Panc1 (cell line): ENCODE data around the gene FAM221B. TPM values are rescaled to one million over a fixed set of nuclear protein-coding genes. Genes with fewer than 3 reads are reported as not detected.

Experiments used
- ATAC-seq: fragments of 200-7000 bp; cut with Tn5 transposase; 2 replicates; pipeline ENCODE4 v1.9.1; 2020; ENCODE audit warnings: mild to moderate bottlenecking, moderate library complexity
- BruUV-seq: library from RNA; stranded (reverse); fragments of 400-500 nt; replicated peaks from 2 replicates; lab custom pipeline; 2021; lab: Mats Ljungman, UMichigan
- CTCF ChIA-PET: fragments of 300-600 bp; sonication (Branson Sonifier 250); formaldehyde crosslinking; loops from one replicate; lab custom pipeline; 2022; ENCODE audit warnings: antibody characterized with exemption; lab: Charles Lee
- POLR2A ChIA-PET: fragments of 300-600 bp; sonication (Branson Sonifier 250); formaldehyde crosslinking; loops from one replicate; lab custom pipeline; 2022; ENCODE audit warnings: antibody characterized with exemption; lab: Charles Lee
- DNase-seq: peaks from one replicate; pipeline ENCODE4 v3.0.0-alpha.2; 2010; ENCODE audit warnings: low read depth, low spot score
- H3K27ac ChIP-seq: 2 replicates; pipeline ENCODE4 v1.5.1; 2011; ENCODE audit warnings: mild to moderate bottlenecking, low read length, inconsistent platforms
- H3K27me3 ChIP-seq: fragments of 200-500 bp; sonication (Bioruptor generic); 2 replicates; pipeline ENCODE4 v1.6.0; 2014; ENCODE audit warnings: low read length, inconsistent platforms; ENCODE audit not compliant: control insufficient read depth, insufficient read depth
- H3K36me3 ChIP-seq: fragments of 200-500 bp; sonication (Bioruptor generic); 2 replicates; pipeline ENCODE4 v1.5.1; 2014; ENCODE audit warnings: inconsistent platforms, mild to moderate bottlenecking, low read length, moderate library complexity; ENCODE audit not compliant: control insufficient read depth, insufficient read depth
- H3K4me1 ChIP-seq: 2 replicates; pipeline ENCODE4 v1.5.1; 2011; ENCODE audit warnings: inconsistent platforms, mild to moderate bottlenecking, low read length, moderate library complexity; ENCODE audit not compliant: control insufficient read depth, insufficient read depth
- H3K4me3 ChIP-seq, 2 experiments: 2 replicates each; pipeline ENCODE4 v1.5.1; 2011 to 2012; ENCODE audit warnings: low read depth in 2 of 2, low read length in 2 of 2, mild to moderate bottlenecking in 2 of 2, inconsistent platforms in 1 of 2, moderate library complexity in 1 of 2
- H3K9me3 ChIP-seq: fragments of 200-500 bp; sonication (Bioruptor generic); 2 replicates; pipeline ENCODE4 v1.5.1; 2014; ENCODE audit warnings: low read depth, mild to moderate bottlenecking, inconsistent platforms, low read length, moderate library complexity; ENCODE audit not compliant: control insufficient read depth, insufficient read depth
- CTCF ChIP-seq: fragments of 450-650 bp; IDR thresholded peaks from 2 replicates; pipeline ENCODE4 v1.5.1; 2017; ENCODE audit warnings: mild to moderate bottlenecking
- POLR2AphosphoS5 ChIP-seq: IDR thresholded peaks from 2 replicates; pipeline ENCODE4 v1.6.1; 2012; ENCODE audit warnings: mild to moderate bottlenecking, low read depth, low read length, moderate library complexity
- REST ChIP-seq, 2 experiments: IDR thresholded peaks; 2 replicates each; pipeline ENCODE4 v1.6.1; 2011 to 2012; ENCODE audit warnings: low read depth in 2 of 2, control low read depth in 1 of 2, low read length in 1 of 2, mild to moderate bottlenecking in 1 of 2, moderate library complexity in 1 of 2; ENCODE audit not compliant: insufficient read depth in 1 of 2
- SIN3A ChIP-seq: IDR thresholded peaks from 2 replicates; pipeline ENCODE4 v1.6.1; 2012; ENCODE audit warnings: low read depth, mild to moderate bottlenecking, low read length, moderate library complexity, borderline replicate concordance; ENCODE audit not compliant: insufficient read depth
- TCF7L2 ChIP-seq: IDR thresholded peaks from 2 replicates; pipeline ENCODE4 v1.6.1; 2011; ENCODE audit warnings: mild to moderate bottlenecking, low read depth, low read length, inconsistent platforms
- in situ Hi-C: cut with HindIII; loops from 2 replicates; pipeline ENCODE4 v1.10.0; 2016; ENCODE audit warnings: low sequenced_read_pairs, low pct_unique_long_range_greater_than_20kb
- intact Hi-C: fragments of 100-400 bp; cut with micrococcal nuclease; formaldehyde crosslinking; loops from one replicate; pipeline ENCODE4 v1.10.0; 2022; ENCODE audit not compliant: unreplicated experiment
- total RNA-seq: library from RNA; stranded (reverse); gene quantifications from one replicate; pipeline ENCODE4 v1.2.1, GENCODE V29; 2021; ENCODE audit not compliant: unreplicated experiment

Gene FAM221B
- total RNA-seq, 1 experiment from 2014 or later = not detected

GRCh38 chr9:35792826-35793225 lies 35.7 kb downstream of the FAM221B start:
- ATAC-seq (no peak), DNase-seq (no peak)
- Histone ChIP-seq H3K27ac (no peak overlapping the region), H3K4me3 (no peak overlapping the region), H3K27me3 (no peaks in the 10 kb centered on the region), H3K9me3 (no peaks in the 10 kb centered on the region), H3K4me1 (0 out of 2 replicates have a peak, but pooled peaks cover 3% of the 10 kb centered on the region), H3K36me3 (no peaks in the 10 kb centered on the region)
- TF ChIP-seq CTCF (no peak), SIN3A (no peak)
- no TSS peak for BruUV-seq
- in situ Hi-C loops = no loop called here
- intact Hi-C loops = no loop called here
- CTCF ChIA-PET = interaction anchor here (0.6 to 1.0 kb wide), 3 partner anchors 32 to 146 kb away, joined by 3 to 6 read pairs (median 4); no protein-coding TSS in a partner anchor
- POLR2A ChIA-PET = no interaction called here

GRCh38 chr9:35792024-35792813 lies 36.3 kb downstream of the FAM221B start:
- ATAC-seq (no peak), DNase-seq (no peak)
- Histone ChIP-seq H3K27ac (no peak overlapping the region), H3K9me3 (no peaks in the 10 kb centered on the region), H3K27me3 (no peaks in the 10 kb centered on the region), H3K4me1 (0 out of 2 replicates have a peak, but pooled peaks cover 3% of the 10 kb centered on the region), H3K4me3 (no peak overlapping the region), H3K36me3 (no peaks in the 10 kb centered on the region)
- intact Hi-C loops = no loop called here
- in situ Hi-C loops = no loop called here
- ChIA-PET POLR2A (no interaction called here), CTCF (interaction anchor here (0.6 kb wide), 1 partner anchor 145 kb away, joined by 6 read pairs; no protein-coding TSS in a partner anchor)
- no TSS peak for BruUV-seq
- no peak for TF ChIP-seq CTCF
- TF ChIP-seq SIN3A = no peak
- TF ChIP-seq POLR2AphosphoS5 = no peak
- no peak for TF ChIP-seq REST (IDR thresholded peaks at IDR 0.05; ENCODE audit: insufficient read depth in 1 of 2, low read depth in 2 of 2, low read length in 1 of 2)
- TF ChIP-seq TCF7L2 = no peak
